Astrocyte (in vitro differentiated cells and primary cell): ENCODE data around the gene BMPR1A. TPM values are rescaled to one million over a fixed set of nuclear protein-coding genes. Genes with fewer than 3 reads are reported as not detected.

Experiments
- DNase-seq: peaks from one replicate; pipeline ENCODE4 v3.0.0-alpha.2; 2010; ENCODE audit warnings: low read depth
- FAIRE-seq: peaks from 2 replicates; lab custom pipeline; 2011; peaks lifted over from hg19 to GRCh38; lab: Jason Lieb, UNC
- H2AFZ ChIP-seq: 2 replicates; pipeline ENCODE4 v1.6.0; 2012; ENCODE audit warnings: low read depth, low read length, inconsistent platforms
- H3K27ac ChIP-seq: 2 replicates; pipeline ENCODE4 v1.5.1; 2011; ENCODE audit warnings: low read depth, low read length, inconsistent platforms
- H3K27me3 ChIP-seq: 2 replicates; pipeline ENCODE4 v1.6.0; 2011; ENCODE audit warnings: low read length, inconsistent platforms; ENCODE audit not compliant: insufficient read depth
- H3K36me3 ChIP-seq: 2 replicates; pipeline ENCODE4 v1.5.1; 2011; ENCODE audit warnings: low read length, inconsistent platforms; ENCODE audit not compliant: insufficient read depth
- H3K4me1 ChIP-seq: 2 replicates; pipeline ENCODE4 v1.5.1; 2011; ENCODE audit warnings: low read length, inconsistent platforms; ENCODE audit not compliant: insufficient read depth
- H3K4me2 ChIP-seq: 2 replicates; pipeline ENCODE4 v1.6.0; 2012; ENCODE audit warnings: low read length, inconsistent platforms
- H3K4me3 ChIP-seq: 2 replicates; pipeline ENCODE4 v1.5.1; 2011; ENCODE audit warnings: low read depth, mild to moderate bottlenecking, low read length, inconsistent platforms; ENCODE audit not compliant: insufficient read depth
- H3K79me2 ChIP-seq: 2 replicates; pipeline ENCODE4 v1.6.0; 2012; ENCODE audit warnings: mild to moderate bottlenecking, low read length, inconsistent platforms; ENCODE audit not compliant: insufficient read depth
- H3K9ac ChIP-seq: 2 replicates; pipeline ENCODE4 v1.6.0; 2012; ENCODE audit warnings: mild to moderate bottlenecking, low read length, inconsistent platforms
- H3K9me3 ChIP-seq: 2 replicates; pipeline ENCODE4 v1.5.1; 2012; ENCODE audit warnings: low read depth, mild to moderate bottlenecking, low read length, inconsistent platforms; ENCODE audit not compliant: insufficient read depth
- H4K20me1 ChIP-seq: 2 replicates; pipeline ENCODE4 v1.6.0; 2012; ENCODE audit warnings: low read length, inconsistent platforms; ENCODE audit not compliant: insufficient read depth
- H3K27ac Mint-ChIP-seq: one replicate; pipeline ENCODE4 v1.8.0; 2021; ENCODE audit warnings: mild to moderate bottlenecking, mixed read lengths; ENCODE audit not compliant: unreplicated experiment
- H3K27me3 Mint-ChIP-seq: one replicate; pipeline ENCODE4 v1.8.0; 2021; ENCODE audit warnings: low read depth, mixed read lengths; ENCODE audit not compliant: unreplicated experiment
- H3K36me3 Mint-ChIP-seq: one replicate; pipeline ENCODE4 v1.8.0; 2021; ENCODE audit warnings: low read depth, mixed read lengths; ENCODE audit not compliant: unreplicated experiment
- H3K4me1 Mint-ChIP-seq: one replicate; pipeline ENCODE4 v1.8.0; 2021; ENCODE audit warnings: low read depth, mixed read lengths; ENCODE audit not compliant: unreplicated experiment
- H3K4me3 Mint-ChIP-seq: one replicate; pipeline ENCODE4 v1.8.0; 2021; ENCODE audit warnings: mild to moderate bottlenecking, moderate library complexity, mixed read lengths; ENCODE audit not compliant: unreplicated experiment
- H3K9me3 Mint-ChIP-seq: one replicate; pipeline ENCODE4 v1.8.0; 2021; ENCODE audit warnings: mild to moderate bottlenecking, mixed read lengths; ENCODE audit not compliant: unreplicated experiment
- CTCF ChIP-seq: IDR thresholded peaks from 2 replicates; pipeline ENCODE4 v1.5.1; 2011; ENCODE audit warnings: low read depth, mild to moderate bottlenecking, inconsistent platforms, low read length, moderate library complexity; ENCODE audit not compliant: insufficient read depth
- EZH2 ChIP-seq: IDR thresholded peaks from 2 replicates; pipeline ENCODE4 v1.6.1; 2012; ENCODE audit warnings: mild to moderate bottlenecking, low read length, inconsistent platforms; ENCODE audit not compliant: insufficient read depth
- total RNA-seq: library from RNA; stranded (reverse); gene quantifications from 2 replicates; pipeline ENCODE4 v1.2.1, GENCODE V29; 2021

The BMPR1A gene
- total RNA-seq, 1 donor from 2014 or later: 52.2 TPM

GRCh38 chr10:86955501-86956194 lies 199.2 kb downstream of the BMPR1A start:
- H3K9ac ChIP-seq: no peak overlapping the region
- H3K27me3 ChIP-seq: no peaks in the 10 kb centered on the region
- Mint-ChIP-seq H3K4me3 (no peak overlapping the region), H3K27me3 (no peaks in the 10 kb centered on the region), H3K36me3 (peaks cover 3% of the 10 kb centered on the region), H3K9me3 (peaks cover 12% of the 10 kb centered on the region), H3K4me1 (peaks cover 11% of the 10 kb centered on the region), H3K27ac (no peak overlapping the region)
- H4K20me1 ChIP-seq: no peaks in the 10 kb centered on the region
- no peaks in the 10 kb centered on the region for H3K36me3 ChIP-seq
- H3K27ac ChIP-seq: no peak overlapping the region
- peaks cover 2% of the 10 kb centered on the region for H3K9me3 ChIP-seq
- TF ChIP-seq EZH2 (no peak), CTCF (no peak)
- no peak for DNase-seq
- peaks cover 20% of the 10 kb centered on the region for H3K4me1 ChIP-seq
- no peak overlapping the region for H3K4me3 ChIP-seq
- no peak overlapping the region for H2AFZ ChIP-seq
- H3K4me2 ChIP-seq: no peak overlapping the region
- no peaks in the 10 kb centered on the region for H3K79me2 ChIP-seq
- FAIRE-seq: no peak

GRCh38 chr10:86956195-86956847 lies 199.9 kb downstream of the BMPR1A start:
- peaks cover 20% of the 10 kb centered on the region for H3K4me1 ChIP-seq
- H3K27ac Mint-ChIP-seq: no peak overlapping the region
- peaks cover 2% of the 10 kb centered on the region for H3K9me3 ChIP-seq
- no peak overlapping the region for H3K4me3 Mint-ChIP-seq
- TF ChIP-seq CTCF (no peak), EZH2 (no peak)
- H3K27me3 ChIP-seq: no peaks in the 10 kb centered on the region
- no peak overlapping the region for H3K27ac ChIP-seq
- H4K20me1 ChIP-seq: no peaks in the 10 kb centered on the region
- peaks cover 11% of the 10 kb centered on the region for H3K4me1 Mint-ChIP-seq
- no peak overlapping the region for H3K9ac ChIP-seq
- no peak for DNase-seq
- no peak overlapping the region for H2AFZ ChIP-seq
- FAIRE-seq: no peak
- H3K79me2 ChIP-seq: no peaks in the 10 kb centered on the region
- no peaks in the 10 kb centered on the region for H3K27me3 Mint-ChIP-seq
- no peak overlapping the region for H3K4me3 ChIP-seq
- peaks cover 12% of the 10 kb centered on the region for H3K9me3 Mint-ChIP-seq
- H3K36me3 Mint-ChIP-seq: peaks cover 3% of the 10 kb centered on the region
- H3K36me3 ChIP-seq: no peaks in the 10 kb centered on the region
- H3K4me2 ChIP-seq: no peak overlapping the region
